NOMO-1 treated with dmso at 0.1 percent for 144 hours (cell line): ENCODE measurements around the gene CEP20.
"Not testable (repeated sequence)": the region's sequence is repeated elsewhere in the genome, so short reads cannot be mapped to it uniquely, and the experiment has no call there.

Source experiments
- DNase-seq: peaks from one replicate; lab custom pipeline; 2025; ENCODE audit not compliant: unreplicated experiment; lab: John Stamatoyannopoulos, UW

The CEP20 gene

GRCh38 chr16:15861996-15862395 is 26.4 kb downstream of the CEP20 start:
- no peak for DNase-seq

GRCh38 chr16:15858921-15859668 is 29.3 kb downstream of the CEP20 start:
- DNase-seq: no peak

GRCh38 chr16:15857724-15858560 is 30.5 kb downstream of the CEP20 start:
- DNase-seq: no peak

- DNase-seq: no peak
These were observed 31.3 kb downstream of the CEP20 start, which contains the start of gene MYH11 for GRCh38 chr16:15856901-15857698. Gene MYH11 (minus strand): TSS chr16:15857028. CDS start chr16:15838252, 18,776 bp downstream.

GRCh38 chr16:15856182-15856581 is 32.2 kb downstream of the CEP20 start:
- no peak for DNase-seq

GRCh38 chr16:15855704-15856003 is 32.7 kb downstream of the CEP20 start:
- DNase-seq: no peak

- no peak for DNase-seq
These were observed 33.3 kb downstream of the CEP20 start for GRCh38 chr16:15854906-15855703.

GRCh38 chr16:15854061-15854460 is 34.3 kb downstream of the CEP20 start:
- DNase-seq: no peak

- no peak for DNase-seq
These were observed 35.4 kb downstream of the CEP20 start for GRCh38 chr16:15853021-15853420.

- DNase-seq: not testable (repeated sequence)
These were observed 37.8 kb downstream of the CEP20 start for GRCh38 chr16:15850555-15850954.

GRCh38 chr16:15849209-15849981 is 39.0 kb downstream of the CEP20 start:
- DNase-seq: no peak

- DNase-seq: no peak
These were observed 40.7 kb downstream of the CEP20 start for GRCh38 chr16:15847611-15848175.

GRCh38 chr16:15846510-15846909 is 41.9 kb downstream of the CEP20 start:
- no peak for DNase-seq

GRCh38 chr16:15843635-15844279 is 44.6 kb downstream of the CEP20 start:
- no peak for DNase-seq

GRCh38 chr16:15839204-15839603 is 49.2 kb downstream of the CEP20 start:
- not testable (repeated sequence) for DNase-seq

- DNase-seq: no peak
These were observed 50.6 kb downstream of the CEP20 start for GRCh38 chr16:15837761-15838160.

- no peak for DNase-seq
These were observed 51.3 kb downstream of the CEP20 start for GRCh38 chr16:15836965-15837611.

GRCh38 chr16:15836074-15836473 is 52.3 kb downstream of the CEP20 start:
- DNase-seq: no peak
